CD14-positive monocyte (primary cell): Measurements from ENCODE around the gene TUBB1. TPM values are rescaled to one million over a fixed set of nuclear protein-coding genes. Genes with fewer than 3 reads are reported as not detected.

ENCODE experiments used
- DNase-seq, 3 donors: peaks; one replicate each; pipeline ENCODE4 v3.0.0-alpha.2; 2011 to 2022
- H2AFZ ChIP-seq: 2 replicates; pipeline ENCODE4 v1.6.0; 2012; ENCODE audit warnings: mild to moderate bottlenecking, low read depth, low read length, inconsistent platforms; ENCODE audit not compliant: insufficient read depth, poor library complexity, severe bottlenecking
- H3K27ac ChIP-seq, 2 donors: 1 replicate in 1 of 2; 2 replicates in 1 of 2; pipeline ENCODE4 v1.5.1; 2012 to 2013; ENCODE audit warnings: low read length in 2 of 2, control low read depth in 1 of 2, inconsistent platforms in 1 of 2, low read depth in 1 of 2, mild to moderate bottlenecking in 1 of 2
- H3K27me3 ChIP-seq, 2 donors: one replicate each; pipeline versions ENCODE4 v1.6.0 to v1.6.1; 2011 to 2013; ENCODE audit warnings: low read length in 2 of 2; ENCODE audit not compliant: control insufficient read depth in 2 of 2, insufficient read depth in 2 of 2
- H3K36me3 ChIP-seq, 2 donors: replicated peaks in 1 of 2; 1 replicate in 1 of 2; 2 replicates in 1 of 2; pipeline versions ENCODE4 v1.5.1 to v1.6.1; 2012 to 2013; ENCODE audit warnings: low read length in 2 of 2, control low read depth in 1 of 2, inconsistent platforms in 1 of 2, mild to moderate bottlenecking in 1 of 2; ENCODE audit not compliant: insufficient read depth in 2 of 2, control insufficient read depth in 1 of 2
- H3K4me1 ChIP-seq, 2 donors: 1 replicate in 1 of 2; 2 replicates in 1 of 2; pipeline versions ENCODE4 v1.5.1 to v1.6.1; 2012 to 2013; ENCODE audit warnings: low read length in 2 of 2, control low read depth in 1 of 2, inconsistent platforms in 1 of 2, mild to moderate bottlenecking in 1 of 2, moderate library complexity in 1 of 2; ENCODE audit not compliant: insufficient read depth in 2 of 2, control insufficient read depth in 1 of 2
- H3K4me2 ChIP-seq: replicated peaks from 2 replicates; pipeline ENCODE3; 2012; ENCODE audit warnings: low read length, moderate library complexity, mild to moderate bottlenecking; ENCODE audit not compliant: poor library complexity, severe bottlenecking; ENCODE audit errors: extremely low read depth
- H3K4me3 ChIP-seq, 3 experiments: fragments of 200-600 bp in 1 of 3; sonication (generic) in 1 of 3; replicated peaks in 1 of 3; 1 replicate in 2 of 3; 2 replicates in 1 of 3; pipeline ENCODE4 v1.5.1; 2011 to 2013; ENCODE audit warnings: low read length in 3 of 3, mild to moderate bottlenecking in 3 of 3, control low read depth in 2 of 3, low read depth in 2 of 3, inconsistent platforms in 1 of 3, moderate library complexity in 1 of 3
- H3K79me2 ChIP-seq: 2 replicates; pipeline ENCODE4 v1.6.0; 2012; ENCODE audit warnings: mild to moderate bottlenecking, control low read depth, inconsistent platforms, low read length, moderate library complexity; ENCODE audit not compliant: insufficient read depth
- H3K9ac ChIP-seq: 2 replicates; pipeline ENCODE4 v1.6.0; 2017; ENCODE audit warnings: low read length, mild to moderate bottlenecking; ENCODE audit not compliant: insufficient read depth, poor library complexity, severe bottlenecking
- H3K9me3 ChIP-seq, 2 donors: replicated peaks in 1 of 2; 1 replicate in 1 of 2; 2 replicates in 1 of 2; pipeline versions ENCODE4 v1.5.1 to v1.6.1; 2012 to 2013; ENCODE audit warnings: low read length in 2 of 2, control low read depth in 1 of 2; ENCODE audit not compliant: control insufficient read depth in 1 of 2, insufficient read depth in 1 of 2
- H4K20me1 ChIP-seq: 2 replicates; pipeline ENCODE4 v1.6.0; 2012; ENCODE audit warnings: mild to moderate bottlenecking, low read length, control low read depth, moderate library complexity; ENCODE audit not compliant: insufficient read depth
- H3K27ac Mint-ChIP-seq, 7 donors: one replicate each; pipeline ENCODE4 v1.8.0; 2020; ENCODE audit warnings: mild to moderate bottlenecking in 7 of 7, mixed read lengths in 7 of 7, moderate library complexity in 6 of 7, inconsistent platforms in 2 of 7
- H3K27me3 Mint-ChIP-seq, 3 donors: one replicate each; pipeline ENCODE4 v1.8.0; 2021 to 2022; ENCODE audit warnings: low read depth in 3 of 3, mild to moderate bottlenecking in 3 of 3, mixed read lengths in 3 of 3, moderate library complexity in 3 of 3, inconsistent platforms in 1 of 3
- H3K36me3 Mint-ChIP-seq, 2 donors: one replicate each; pipeline ENCODE4 v1.8.0; 2020; ENCODE audit warnings: mixed read lengths in 2 of 2, inconsistent platforms in 1 of 2, mild to moderate bottlenecking in 1 of 2
- H3K4me1 Mint-ChIP-seq: one replicate; pipeline ENCODE4 v1.8.0; 2020; ENCODE audit warnings: mild to moderate bottlenecking, mixed read lengths
- H3K4me3 Mint-ChIP-seq, 2 donors: one replicate each; pipeline ENCODE4 v1.8.0; 2020; ENCODE audit warnings: mild to moderate bottlenecking in 2 of 2, mixed read lengths in 2 of 2, moderate library complexity in 1 of 2
- H3K9me3 Mint-ChIP-seq, 7 donors: one replicate each; pipeline ENCODE4 v1.8.0; 2020 to 2022; ENCODE audit warnings: mixed read lengths in 7 of 7, mild to moderate bottlenecking in 6 of 7, moderate library complexity in 6 of 7, inconsistent platforms in 2 of 7
- WGBS: methylation state at CpG from one replicate; pipeline ENCODE4 v1.1.5; 2013; ENCODE audit warnings: missing lambda C conversion rate; ENCODE audit not compliant: insufficient coverage; 5-methylcytosine and 5-hydroxymethylcytosine counted together
- intact Hi-C, 2 donors: fragments of 100-400 bp; cut with micrococcal nuclease; formaldehyde crosslinking; loops; one replicate each; pipeline versions ENCODE4 v1.15.0 to v1.15.1; 2023
- polyA plus RNA-seq, 3 donors: library from polyadenylated mRNA; depleted of rRNA in 1 of 3; unstranded in 2 of 3; stranded (reverse) in 1 of 3; fragments of 300-500 nt in 2 of 3; fragments of >200 nt in 1 of 3; fragmentation: Illumina TruSeq in 2 of 3; gene quantifications; 1 replicate in 2 of 3; 2 replicates in 1 of 3; pipeline ENCODE4 v1.2.3, GENCODE V29; 2012 to 2021
- TF ChIP-seq, protein P1 (sequence below): fragments of 200-600 bp; IDR thresholded peaks from one replicate; pipeline ENCODE4 v1.8.0; 2022; ENCODE audit warnings: antibody characterized with exemption, mild to moderate bottlenecking

Gene TUBB1
- polyA plus RNA-seq, 3 donors = 0.09 to 3.1 (median 2.4) TPM

DNA sequence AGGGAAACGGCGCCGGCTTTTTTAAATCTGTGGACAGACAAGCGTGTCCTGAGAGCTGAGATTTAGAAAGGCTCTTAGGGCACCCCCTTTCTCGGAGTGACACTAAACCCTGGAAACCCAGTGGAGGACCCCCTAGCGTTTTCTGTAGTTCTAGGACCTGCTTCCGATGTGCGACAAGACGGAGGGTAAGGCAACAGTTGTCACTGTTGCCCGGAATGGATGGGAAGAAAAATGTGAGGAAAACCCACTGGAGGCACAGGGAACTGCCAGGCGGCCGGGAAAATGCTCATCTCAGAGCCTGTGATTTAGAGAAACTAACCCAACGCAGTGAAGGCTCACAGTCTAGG is 13.5 kb downstream of the TUBB1 start:
- peaks cover 64 to 67% of the 10 kb centered on the region in 2 donors for H3K36me3 Mint-ChIP-seq
- peak overlapping the region; percentile 90 to 97 (median 94) for H3K27ac Mint-ChIP-seq
- TF ChIP-seq, protein P1, sequence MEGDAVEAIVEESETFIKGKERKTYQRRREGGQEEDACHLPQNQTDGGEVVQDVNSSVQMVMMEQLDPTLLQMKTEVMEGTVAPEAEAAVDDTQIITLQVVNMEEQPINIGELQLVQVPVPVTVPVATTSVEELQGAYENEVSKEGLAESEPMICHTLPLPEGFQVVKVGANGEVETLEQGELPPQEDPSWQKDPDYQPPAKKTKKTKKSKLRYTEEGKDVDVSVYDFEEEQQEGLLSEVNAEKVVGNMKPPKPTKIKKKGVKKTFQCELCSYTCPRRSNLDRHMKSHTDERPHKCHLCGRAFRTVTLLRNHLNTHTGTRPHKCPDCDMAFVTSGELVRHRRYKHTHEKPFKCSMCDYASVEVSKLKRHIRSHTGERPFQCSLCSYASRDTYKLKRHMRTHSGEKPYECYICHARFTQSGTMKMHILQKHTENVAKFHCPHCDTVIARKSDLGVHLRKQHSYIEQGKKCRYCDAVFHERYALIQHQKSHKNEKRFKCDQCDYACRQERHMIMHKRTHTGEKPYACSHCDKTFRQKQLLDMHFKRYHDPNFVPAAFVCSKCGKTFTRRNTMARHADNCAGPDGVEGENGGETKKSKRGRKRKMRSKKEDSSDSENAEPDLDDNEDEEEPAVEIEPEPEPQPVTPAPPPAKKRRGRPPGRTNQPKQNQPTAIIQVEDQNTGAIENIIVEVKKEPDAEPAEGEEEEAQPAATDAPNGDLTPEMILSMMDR = no peak

DNA sequence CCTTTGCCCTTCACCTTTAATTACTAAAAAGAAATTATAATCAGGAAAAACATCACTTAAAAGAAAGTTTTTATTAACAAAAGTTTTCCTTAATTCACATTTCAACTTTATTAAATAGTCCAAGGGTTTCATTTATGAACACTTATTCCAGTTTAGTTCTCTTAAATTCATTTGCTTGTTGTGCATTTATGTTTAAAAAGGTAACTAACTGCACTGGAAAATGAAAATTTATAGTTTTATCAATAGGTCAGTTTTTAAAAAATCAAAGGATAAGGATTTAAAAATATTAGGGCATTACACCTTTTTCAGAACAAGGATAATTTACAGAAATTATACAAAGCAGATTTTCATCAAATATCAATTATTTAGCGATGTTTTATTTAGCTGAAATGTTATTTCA is 13.9 kb downstream of the TUBB1 start:
- Histone ChIP-seq H4K20me1 (peaks cover 43% of the 10 kb centered on the region), H2AFZ (peak overlapping the region; percentile 81), H3K27me3 (no peaks in the 10 kb centered on the region), H3K9ac (peak overlapping the region; percentile 83), H3K4me2 (peak overlapping the region; percentile 78), H3K4me1 (peaks cover 23 to 41% of the 10 kb centered on the region in 2 donors), H3K27ac (peak overlapping the region; percentile 71 to 88), H3K9me3 (no peaks in the 10 kb centered on the region), H3K79me2 (peaks cover 53% of the 10 kb centered on the region), H3K36me3 (peaks cover 53 to 69% of the 10 kb centered on the region in 2 donors), H3K4me3 (peak overlapping the region; percentile 53 to 83 (median 79))
- Mint-ChIP-seq H3K4me1 (peaks cover 37% of the 10 kb centered on the region), H3K4me3 (peak overlapping the region; percentile 84 to 93), H3K27me3 (peaks cover 0 to 2% (median 0%) of the 10 kb centered on the region in 3 donors), H3K9me3 (no peaks in the 10 kb centered on the region), H3K36me3 (peaks cover 64 to 67% of the 10 kb centered on the region in 2 donors), H3K27ac (peak overlapping the region in 6 of 7 donors; percentile 90 to 94 (median 93))
- intact Hi-C loops = loop anchor here (2.0 to 10.0 kb wide), 5 partner anchors 24 to 141 kb away; partner anchors contain the start of gene NELFCD (in 1 of the 2)
- no peak for DNase-seq
- no CpG with 5 or more reads among the region's 1 CpG for WGBS
- TF ChIP-seq, protein P1 = no peak

More for the DNA sequence above, 13.5 kb downstream of the TUBB1 start:
- Histone ChIP-seq H3K9ac (peak overlapping the region; percentile 83), H4K20me1 (peaks cover 43% of the 10 kb centered on the region), H3K9me3 (no peaks in the 10 kb centered on the region), H2AFZ (peak overlapping the region; percentile 81), H3K27me3 (no peaks in the 10 kb centered on the region), H3K36me3 (peaks cover 52 to 69% of the 10 kb centered on the region in 2 donors), H3K27ac (peak overlapping the region; percentile 71 to 88), H3K4me1 (peaks cover 23 to 41% of the 10 kb centered on the region in 2 donors), H3K4me3 (peak overlapping the region; percentile 53 to 83 (median 79)), H3K4me2 (peak overlapping the region; percentile 78), H3K79me2 (peaks cover 53% of the 10 kb centered on the region)
- intact Hi-C loops = loop anchor here (2.0 to 10.0 kb wide), 5 partner anchors 24 to 140 kb away; partner anchors contain the start of gene NELFCD (in 1 of the 2)
- Mint-ChIP-seq H3K27me3 (peaks cover 0 to 2% (median 0%) of the 10 kb centered on the region in 3 donors), H3K4me3 (peak overlapping the region; percentile 84 to 93), H3K4me1 (peaks cover 39% of the 10 kb centered on the region), H3K9me3 (no peaks in the 10 kb centered on the region)
- WGBS = 0% methylated on average over 9 of the region's 13 CpGs
- DNase-seq = no peak
